22Rv1 (cell line): Measurements from ENCODE around the gene RNU6-9.

Experiments used
- CTCF ChIP-seq: fragments of 450-650 bp; IDR thresholded peaks from 2 replicates; pipeline ENCODE4 v1.5.1; 2017; ENCODE audit warnings: mild to moderate bottlenecking
- ZFX ChIP-seq: fragments of 450-650 bp; IDR thresholded peaks from 2 replicates; pipeline ENCODE4 v1.6.1; 2017; ENCODE audit warnings: antibody characterized with exemption, borderline replicate concordance

GRCh38 chr19:896434-896833, 3.1 kb downstream of the RNU6-9 start:
- TF ChIP-seq CTCF (no peak), ZFX (no peak)
